Karpas-422 (cell line): ENCODE measurements around the gene RBMS3. TPM values are rescaled to one million over a fixed set of nuclear protein-coding genes. Genes with fewer than 3 reads are reported as not detected.

ENCODE experiments used
- DNase-seq: peaks from one replicate; pipeline ENCODE4 v3.0.0-alpha.2; 2015
- H2AFZ ChIP-seq: fragments of 200-600 bp; sonication (generic); 2 replicates; pipeline ENCODE4 v1.6.1; 2014; ENCODE audit warnings: antibody characterized with exemption, low read length, mixed read lengths
- H3K27ac ChIP-seq: fragments of 200-600 bp; sonication (generic); 2 replicates; pipeline ENCODE4 v1.5.1; 2014; ENCODE audit warnings: mild to moderate bottlenecking, low read length, moderate library complexity
- H3K27me3 ChIP-seq: fragments of 200-600 bp; sonication (generic); 2 replicates; pipeline ENCODE4 v1.6.1; 2014; ENCODE audit warnings: low read length, mixed read lengths
- H3K36me3 ChIP-seq: fragments of 200-600 bp; sonication (generic); 2 replicates; pipeline ENCODE4 v1.6.1; 2014; ENCODE audit warnings: low read length, mixed read lengths; ENCODE audit not compliant: insufficient read depth
- H3K4me1 ChIP-seq: fragments of 200-600 bp; sonication (generic); 2 replicates; pipeline ENCODE4 v1.6.1; 2014; ENCODE audit warnings: mild to moderate bottlenecking, low read length, mixed read lengths
- H3K4me2 ChIP-seq: fragments of 200-600 bp; sonication (generic); 2 replicates; pipeline ENCODE4 v1.6.1; 2014; ENCODE audit warnings: low read length, low read depth, mild to moderate bottlenecking; ENCODE audit not compliant: poor library complexity, severe bottlenecking
- H3K4me3 ChIP-seq: fragments of 200-600 bp; sonication (generic); 2 replicates; pipeline ENCODE4 v1.5.1; 2014; ENCODE audit warnings: mild to moderate bottlenecking, antibody characterized with exemption, low read length, mixed read lengths
- H3K79me2 ChIP-seq: fragments of 200-600 bp; sonication (generic); 2 replicates; pipeline ENCODE4 v1.6.1; 2014; ENCODE audit warnings: mild to moderate bottlenecking, low read length, mixed read lengths
- H3K9ac ChIP-seq: fragments of 200-600 bp; sonication (generic); 2 replicates; pipeline ENCODE4 v1.6.0; 2014; ENCODE audit warnings: low read length
- H3K9me2 ChIP-seq: fragments of 200-600 bp; sonication (generic), shearing (Covaris generic); replicated peaks from 2 replicates; pipeline ENCODE4 v1.6.0; 2014; ENCODE audit warnings: mild to moderate bottlenecking, low read length, moderate library complexity; ENCODE audit not compliant: insufficient read depth
- H3K9me3 ChIP-seq: fragments of 300-700, 200-600 bp; sonication (generic); 2 replicates; pipeline ENCODE4 v1.6.1; 2014; ENCODE audit warnings: low read length, mixed read lengths
- H4K20me1 ChIP-seq: fragments of 200-600 bp; sonication (generic); 2 replicates; pipeline ENCODE4 v1.6.1; 2014; ENCODE audit warnings: mild to moderate bottlenecking, antibody characterized with exemption, low read length, low read depth; ENCODE audit not compliant: insufficient read depth
- total RNA-seq: library from RNA; depleted of rRNA; stranded (reverse); fragments of >200 nt; shearing (Covaris generic); gene quantifications from 2 replicates; pipeline ENCODE4 v1.2.3, GENCODE V29; 2014; ENCODE audit warnings: low replicate concordance

The RBMS3 gene
- total RNA-seq, 1 experiment from 2014 or later: not detected

DNA sequence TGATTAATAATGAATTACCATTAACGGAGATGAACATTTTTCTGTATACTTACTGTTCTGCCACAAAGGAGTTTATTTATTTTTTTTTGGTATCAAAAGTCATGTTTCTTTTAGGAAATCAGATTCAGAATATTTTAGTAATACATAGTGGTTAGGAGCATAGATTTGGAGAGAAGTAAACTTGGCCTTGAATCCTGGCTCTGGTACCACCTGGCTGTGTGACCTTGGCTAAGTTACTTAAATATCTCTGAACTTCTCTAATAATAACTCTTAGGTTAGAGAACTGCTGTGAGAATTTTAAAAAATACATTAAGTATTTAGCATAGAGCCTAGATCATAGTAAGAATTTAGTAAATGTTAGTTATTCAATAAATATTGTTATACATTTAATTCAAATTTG, 309.1 kb downstream of the RBMS3 start:
- no peaks in the 10 kb centered on the region for H3K9me2 ChIP-seq

DNA sequence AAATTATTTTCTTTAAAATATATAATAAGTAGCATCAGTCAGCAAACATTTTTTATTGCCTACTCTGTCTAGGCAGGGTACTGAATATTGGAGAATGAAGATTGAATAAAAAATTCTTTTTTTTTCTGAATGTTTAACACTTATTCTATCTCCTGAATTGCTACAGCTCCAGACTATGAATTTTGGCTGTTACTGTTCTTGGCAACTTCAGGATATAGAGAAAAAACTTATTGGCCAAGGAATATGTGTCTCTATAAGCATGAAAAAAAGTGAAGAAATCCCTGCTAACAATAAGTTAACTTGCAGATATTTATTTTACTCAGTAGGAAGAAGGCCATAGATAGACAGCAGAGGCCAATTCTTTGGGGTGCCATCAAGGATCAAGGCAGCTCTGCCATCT, 309.6 kb downstream of the RBMS3 start:
- H3K9ac ChIP-seq: no peak overlapping the region
- H3K4me3 ChIP-seq: no peak overlapping the region
- no peak overlapping the region for H3K4me2 ChIP-seq
- H3K4me1 ChIP-seq: no peaks in the 10 kb centered on the region
- H3K79me2 ChIP-seq: no peaks in the 10 kb centered on the region
- H2AFZ ChIP-seq: no peak overlapping the region
- no peak overlapping the region for H3K27ac ChIP-seq
- H4K20me1 ChIP-seq: no peaks in the 10 kb centered on the region
- no peaks in the 10 kb centered on the region for H3K9me2 ChIP-seq
- DNase-seq: no peak
- no peaks in the 10 kb centered on the region for H3K36me3 ChIP-seq
- H3K9me3 ChIP-seq: peaks cover 20% of the 10 kb centered on the region
- no peaks in the 10 kb centered on the region for H3K27me3 ChIP-seq

More for the DNA sequence above, 309.1 kb downstream of the RBMS3 start:
- DNase-seq: no peak
- Histone ChIP-seq H4K20me1 (no peaks in the 10 kb centered on the region), H3K27ac (no peak overlapping the region), H2AFZ (no peak overlapping the region), H3K9me3 (peaks cover 24% of the 10 kb centered on the region), H3K36me3 (no peaks in the 10 kb centered on the region), H3K4me3 (no peak overlapping the region), H3K4me2 (no peak overlapping the region), H3K27me3 (no peaks in the 10 kb centered on the region), H3K9ac (no peak overlapping the region), H3K79me2 (no peaks in the 10 kb centered on the region), H3K4me1 (no peaks in the 10 kb centered on the region)

DNA sequence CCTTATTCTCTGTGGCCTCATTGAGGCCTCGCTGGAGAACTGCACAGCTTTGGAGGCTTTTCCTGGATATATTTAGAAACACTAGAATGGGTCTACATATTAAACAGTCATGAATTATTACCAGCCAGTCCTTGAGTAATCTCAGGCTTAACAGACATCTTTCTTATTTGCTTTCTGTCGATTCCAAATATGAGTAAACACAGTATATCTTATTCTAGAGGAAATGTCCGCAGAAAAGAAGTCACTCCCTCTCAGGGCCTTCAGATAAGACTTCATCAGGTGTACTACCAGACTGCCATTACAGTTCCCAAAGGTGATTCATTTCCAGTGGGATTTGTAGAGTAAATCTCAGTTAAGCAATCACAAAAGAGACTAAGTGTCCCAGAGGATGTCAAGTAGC, 310.7 kb downstream of the RBMS3 start:
- no peaks in the 10 kb centered on the region for H3K9me2 ChIP-seq
- no peaks in the 10 kb centered on the region for H3K79me2 ChIP-seq
- H2AFZ ChIP-seq: no peak overlapping the region
- no peak overlapping the region for H3K9ac ChIP-seq
- no peak overlapping the region for H3K4me2 ChIP-seq
- peaks cover 17% of the 10 kb centered on the region for H3K9me3 ChIP-seq
- no peak overlapping the region for H3K4me3 ChIP-seq
- no peak for DNase-seq
- no peaks in the 10 kb centered on the region for H3K36me3 ChIP-seq
- H4K20me1 ChIP-seq: no peaks in the 10 kb centered on the region
- H3K4me1 ChIP-seq: no peaks in the 10 kb centered on the region
- no peaks in the 10 kb centered on the region for H3K27me3 ChIP-seq
- H3K27ac ChIP-seq: no peak overlapping the region

DNA sequence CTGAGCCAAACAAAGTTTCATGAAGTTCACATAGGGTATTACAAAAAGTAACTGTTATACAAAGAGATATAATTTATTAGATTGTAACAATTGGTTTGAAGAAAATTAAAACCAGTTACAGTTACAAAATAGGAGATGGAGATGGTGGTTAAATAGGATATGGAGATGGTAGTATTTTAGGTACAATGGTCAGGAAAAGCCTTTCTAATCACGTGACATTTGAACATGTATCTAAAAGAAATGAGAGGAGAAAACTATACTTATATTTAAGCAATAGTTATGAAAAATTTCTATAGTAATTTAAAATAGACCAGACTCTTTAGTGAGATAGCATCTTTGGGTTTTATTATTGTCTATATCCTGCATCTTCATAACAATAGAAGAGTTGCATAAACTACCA, 312.9 kb downstream of the RBMS3 start:
- H3K9ac ChIP-seq: no peak overlapping the region
- H3K9me2 ChIP-seq: no peaks in the 10 kb centered on the region
- H3K36me3 ChIP-seq: no peaks in the 10 kb centered on the region
- H3K4me3 ChIP-seq: no peak overlapping the region
- H3K4me1 ChIP-seq: no peaks in the 10 kb centered on the region
- H3K4me2 ChIP-seq: no peak overlapping the region
- no peaks in the 10 kb centered on the region for H3K27me3 ChIP-seq
- no peaks in the 10 kb centered on the region for H4K20me1 ChIP-seq
- H3K27ac ChIP-seq: no peak overlapping the region
- H2AFZ ChIP-seq: no peak overlapping the region
- no peaks in the 10 kb centered on the region for H3K79me2 ChIP-seq
- DNase-seq: no peak
- peaks cover 21% of the 10 kb centered on the region for H3K9me3 ChIP-seq

DNA sequence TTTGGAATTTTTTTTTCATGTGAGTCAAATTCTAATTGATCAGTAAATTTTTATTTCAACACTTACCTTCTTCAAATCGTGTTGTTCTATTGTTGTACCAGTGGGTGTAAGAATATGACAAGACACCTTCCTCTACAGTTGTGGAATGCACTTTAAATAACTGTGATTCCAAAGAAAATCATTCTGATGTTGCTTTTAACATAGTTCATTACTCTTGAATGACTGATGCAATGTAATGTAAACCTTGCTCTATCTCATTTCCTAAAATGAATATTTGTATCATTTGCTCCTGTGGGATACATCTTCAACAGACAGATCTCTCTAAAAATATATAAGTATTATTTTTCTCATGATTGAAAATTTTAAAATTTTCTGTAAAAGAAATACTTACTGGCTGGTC, 313.4 kb downstream of the RBMS3 start:
- Histone ChIP-seq H3K79me2 (no peaks in the 10 kb centered on the region), H3K4me1 (no peaks in the 10 kb centered on the region), H3K9me3 (peaks cover 21% of the 10 kb centered on the region), H3K4me3 (no peak overlapping the region), H3K36me3 (no peaks in the 10 kb centered on the region), H3K9me2 (no peaks in the 10 kb centered on the region), H2AFZ (no peak overlapping the region), H3K27ac (no peak overlapping the region), H3K9ac (no peak overlapping the region), H4K20me1 (no peaks in the 10 kb centered on the region), H3K4me2 (no peak overlapping the region), H3K27me3 (no peaks in the 10 kb centered on the region)
- DNase-seq: no peak

DNA sequence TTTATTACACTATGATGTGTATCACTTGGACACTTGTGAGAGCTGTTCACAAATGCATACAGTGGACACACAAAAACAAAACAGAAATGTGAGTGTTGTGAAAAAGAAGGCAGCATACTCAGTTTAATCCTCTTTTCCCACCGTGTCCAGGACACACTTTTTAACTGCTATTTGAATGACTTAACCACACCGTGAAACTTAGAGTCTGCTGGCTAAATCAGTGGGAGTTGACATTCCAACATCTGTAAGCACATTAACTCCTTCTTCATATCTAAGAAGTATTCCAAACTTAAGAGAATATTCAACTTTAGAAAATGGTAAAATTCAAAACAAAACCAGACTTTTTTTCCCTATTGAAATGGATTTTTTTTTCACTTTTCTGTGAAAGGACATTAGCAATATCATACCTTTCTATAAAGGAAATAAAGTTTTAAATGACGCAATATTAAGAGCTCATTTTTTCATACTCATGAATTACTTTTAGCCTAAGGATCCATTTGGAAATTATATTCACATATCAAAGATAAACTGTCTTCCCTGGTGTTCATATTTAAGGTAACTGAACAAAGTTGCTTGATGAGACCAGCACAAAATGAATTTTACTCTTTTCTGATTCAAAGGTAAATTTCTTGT, 316.6 kb downstream of the RBMS3 start:
- H3K4me3 ChIP-seq: no peak overlapping the region
- no peak overlapping the region for H3K27ac ChIP-seq
- H3K4me2 ChIP-seq: no peak overlapping the region
- H2AFZ ChIP-seq: no peak overlapping the region
- no peaks in the 10 kb centered on the region for H3K79me2 ChIP-seq
- H3K4me1 ChIP-seq: no peaks in the 10 kb centered on the region
- no peaks in the 10 kb centered on the region for H3K27me3 ChIP-seq
- H3K9me3 ChIP-seq: peaks cover 11% of the 10 kb centered on the region
- no peaks in the 10 kb centered on the region for H4K20me1 ChIP-seq
- H3K9me2 ChIP-seq: no peaks in the 10 kb centered on the region
- no peak overlapping the region for H3K9ac ChIP-seq
- no peaks in the 10 kb centered on the region for H3K36me3 ChIP-seq
- no peak for DNase-seq

DNA sequence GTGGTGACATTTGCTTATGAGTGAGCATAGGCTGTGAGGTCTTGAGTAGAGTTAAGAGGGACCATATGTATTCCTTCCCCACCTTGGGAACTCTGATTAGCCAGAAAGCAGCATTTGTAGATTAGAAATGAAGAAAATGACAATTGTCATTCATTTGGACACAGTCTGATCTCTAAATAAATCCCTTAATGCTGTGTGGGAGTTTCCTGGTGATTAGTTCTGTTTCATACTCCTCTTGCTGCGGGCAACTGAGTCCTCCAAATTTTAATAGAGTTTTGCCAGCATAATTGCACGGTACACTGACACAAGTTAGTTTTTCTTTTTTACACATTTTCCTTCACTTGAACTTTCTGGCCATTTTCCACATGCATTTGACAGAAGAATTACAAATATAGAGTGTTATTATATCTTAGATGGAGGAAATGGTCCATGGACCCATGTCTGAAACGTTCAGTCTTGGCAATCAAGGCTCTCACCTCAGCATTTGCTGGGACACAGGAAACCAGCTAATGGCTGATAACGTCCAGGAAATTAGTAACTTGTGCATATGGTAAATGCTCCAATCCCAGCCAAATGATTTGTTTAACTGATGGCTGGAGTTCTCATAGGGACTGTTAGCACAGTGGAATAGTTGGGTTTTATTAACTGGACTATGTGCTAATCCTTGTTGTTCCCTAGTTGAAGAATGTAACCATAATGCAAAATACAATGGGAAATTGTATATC, 321.2 kb downstream of the RBMS3 start:
- no peaks in the 10 kb centered on the region for H3K79me2 ChIP-seq
- H3K4me2 ChIP-seq: no peak overlapping the region
- H2AFZ ChIP-seq: no peak overlapping the region
- no peak overlapping the region for H3K4me3 ChIP-seq
- H3K27me3 ChIP-seq: no peaks in the 10 kb centered on the region
- peaks cover 16% of the 10 kb centered on the region for H3K9me3 ChIP-seq
- no peaks in the 10 kb centered on the region for H4K20me1 ChIP-seq
- H3K36me3 ChIP-seq: no peaks in the 10 kb centered on the region
- H3K9ac ChIP-seq: no peak overlapping the region
- no peaks in the 10 kb centered on the region for H3K9me2 ChIP-seq
- H3K4me1 ChIP-seq: no peaks in the 10 kb centered on the region
- no peak overlapping the region for H3K27ac ChIP-seq
- no peak for DNase-seq

DNA sequence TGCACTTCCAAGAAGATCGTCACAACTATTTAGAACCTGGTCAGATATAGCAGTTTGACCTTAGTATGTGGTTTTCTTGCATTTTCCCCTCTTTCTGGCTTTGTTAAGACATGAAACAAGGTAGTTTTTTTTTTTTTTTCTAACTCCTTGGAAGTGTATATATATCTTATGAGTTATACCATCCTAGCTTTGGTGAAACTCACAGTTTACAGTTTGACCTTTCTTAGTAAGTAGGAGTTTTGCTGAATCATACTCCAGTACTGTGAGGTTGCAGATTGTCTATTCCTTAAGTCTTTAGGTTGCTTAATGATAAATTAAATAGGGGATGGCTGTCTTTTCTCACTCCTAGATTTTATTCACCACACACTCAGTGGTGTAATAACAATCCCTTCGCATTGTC, 325.0 kb downstream of the RBMS3 start:
- Histone ChIP-seq H3K9me3 (peaks cover 19% of the 10 kb centered on the region), H3K9ac (no peak overlapping the region), H3K27ac (no peak overlapping the region), H3K79me2 (no peaks in the 10 kb centered on the region), H2AFZ (no peak overlapping the region), H3K9me2 (no peaks in the 10 kb centered on the region), H3K27me3 (no peaks in the 10 kb centered on the region), H3K4me1 (no peaks in the 10 kb centered on the region), H3K4me2 (no peak overlapping the region), H4K20me1 (no peaks in the 10 kb centered on the region), H3K4me3 (no peak overlapping the region), H3K36me3 (no peaks in the 10 kb centered on the region)
- DNase-seq: no peak
